HG03159 (cell line): ENCODE data around the gene TRMT2A.

Source experiments
- ATAC-seq: cut with Tn5 transposase; IDR thresholded peaks from one replicate; pipeline ENCODE4 v1.9.1; 2021; ENCODE audit warnings: mild to moderate bottlenecking, moderate library complexity; ENCODE audit not compliant: unreplicated experiment

TRMT2A gene

GRCh38 chr22:20149257-20150250 is 32.5 kb upstream of the TRMT2A start:
- no peak for ATAC-seq

- ATAC-seq: no peak
Observed at GRCh38 chr22:20148414-20148813, 31.4 kb upstream of the TRMT2A start.

GRCh38 chr22:20147237-20147988 is 30.4 kb upstream of the TRMT2A start:
- ATAC-seq: no peak

- no peak for ATAC-seq
Observed at GRCh38 chr22:20146777-20147176, 29.8 kb upstream of the TRMT2A start.

- ATAC-seq: no peak
Observed at GRCh38 chr22:20145832-20146223, 28.8 kb upstream of the TRMT2A start.

GRCh38 chr22:20145206-20145831 is 28.3 kb upstream of the TRMT2A start:
- ATAC-seq: no peak

GRCh38 chr22:20143883-20144665 is 27.0 kb upstream of the TRMT2A start:
- ATAC-seq: no peak

- no peak for ATAC-seq
Observed at GRCh38 chr22:20142711-20143621, 25.9 kb upstream of the TRMT2A start.

- no peak for ATAC-seq
Observed at GRCh38 chr22:20141186-20142077, 24.4 kb upstream of the TRMT2A start.

- no peak for ATAC-seq
Observed at GRCh38 chr22:20140521-20140964, 23.5 kb upstream of the TRMT2A start.

- no peak for ATAC-seq
Observed at GRCh38 chr22:20140107-20140445, 23.1 kb upstream of the TRMT2A start.

- ATAC-seq: no peak
Observed at GRCh38 chr22:20139391-20140106, 22.5 kb upstream of the TRMT2A start.

- no peak for ATAC-seq
Observed at GRCh38 chr22:20138868-20139267, 21.8 kb upstream of the TRMT2A start.

- no peak for ATAC-seq
Observed at GRCh38 chr22:20138417-20138738, 21.4 kb upstream of the TRMT2A start.

- ATAC-seq: no peak
Observed at GRCh38 chr22:20137671-20138416, 20.8 kb upstream of the TRMT2A start.

- no peak for ATAC-seq
Observed at GRCh38 chr22:20137113-20137512, 20.1 kb upstream of the TRMT2A start.

- ATAC-seq: no peak
Observed at GRCh38 chr22:20136603-20136873, 19.5 kb upstream of the TRMT2A start.
